DMS 273 treated with DMSO at 0.1 percent for 48 hours (cell line): ENCODE data around the gene ANKFN1.
"Not testable (repeated sequence)": the region's sequence is repeated elsewhere in the genome, so short reads cannot be mapped to it uniquely, and the experiment has no call there.

Source experiments
- DNase-seq: peaks from one replicate; lab custom pipeline; 2025; lab: John Stamatoyannopoulos, UW

ANKFN1 gene

DNA sequence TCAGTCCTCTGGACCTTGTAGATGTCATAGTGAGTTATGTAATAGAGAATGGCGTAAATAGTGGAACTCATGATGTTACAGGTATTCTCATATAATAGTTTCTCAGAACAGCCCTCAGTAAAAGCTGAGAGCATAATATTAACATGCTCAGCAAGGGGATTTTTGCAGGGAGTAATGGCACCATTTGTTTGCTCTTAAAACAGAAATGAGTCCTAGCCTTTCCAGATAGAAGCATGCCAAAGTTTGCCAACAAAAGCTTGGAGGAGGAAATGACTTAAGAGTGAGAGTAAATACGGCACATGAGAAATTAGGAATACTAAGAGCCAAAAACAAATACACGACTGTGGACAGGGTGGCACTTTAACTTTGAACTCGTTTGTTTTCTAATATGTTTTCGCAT lies 198.4 kb downstream of the ANKFN1 start:
- no peak for DNase-seq

DNA sequence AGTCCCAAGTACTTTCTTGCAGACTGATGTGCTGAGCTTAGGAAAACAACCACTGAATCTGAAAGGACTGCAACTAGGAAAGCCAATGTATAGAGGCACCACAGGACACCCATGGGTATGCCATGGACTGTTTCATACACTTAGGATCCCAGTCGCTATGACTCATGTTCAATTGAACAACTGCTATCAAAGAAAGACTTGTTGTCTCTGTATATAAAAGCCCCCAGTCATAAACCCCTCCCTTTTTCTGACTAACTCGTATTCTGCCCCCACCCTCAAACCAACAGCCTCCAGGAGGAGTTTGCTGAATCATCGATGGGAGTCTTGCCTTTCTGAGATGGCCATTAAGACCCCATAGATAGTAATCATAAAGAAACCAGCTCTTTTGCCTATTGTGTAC lies 205.4 kb downstream of the ANKFN1 start:
- no peak for DNase-seq

DNA sequence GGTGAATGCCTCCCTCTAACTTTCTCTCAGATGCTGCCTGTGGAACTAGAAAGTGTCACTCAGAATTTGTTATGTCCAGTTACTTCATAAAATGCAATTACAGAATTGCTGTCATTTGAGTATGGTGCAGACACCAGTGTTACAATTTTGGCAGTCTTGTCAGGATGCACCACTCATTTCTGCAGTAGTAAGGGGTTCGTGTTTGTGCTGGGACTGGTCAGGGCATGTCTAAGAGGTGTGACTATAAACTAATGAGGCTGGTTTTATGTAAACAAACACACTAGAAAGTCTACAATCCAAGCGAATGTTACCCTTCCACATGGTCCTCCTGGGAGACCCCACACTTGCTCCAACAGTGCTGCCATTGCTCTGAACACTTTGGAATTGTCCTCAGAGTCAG lies 206.2 kb downstream of the ANKFN1 start:
- no peak for DNase-seq

DNA sequence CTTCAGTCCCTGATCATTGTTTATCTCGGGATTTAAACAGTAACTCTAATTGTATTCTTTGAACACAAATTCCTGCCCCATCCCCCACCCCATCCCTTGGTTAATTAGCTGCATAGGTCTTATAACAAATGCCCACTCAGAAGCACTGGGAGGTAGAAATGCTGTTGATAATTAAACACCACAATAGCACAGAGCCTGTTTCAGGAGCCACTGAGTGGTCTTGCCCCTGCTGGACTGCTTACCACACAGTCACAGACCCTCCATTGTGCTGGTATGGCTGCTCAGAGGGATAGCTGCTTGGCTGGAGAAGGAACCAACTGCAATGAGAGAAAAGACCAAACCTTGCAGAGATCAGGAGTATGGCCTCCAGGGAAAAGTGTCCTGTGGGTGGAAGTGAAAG lies 214.1 kb downstream of the ANKFN1 start:
- DNase-seq: no peak

DNA sequence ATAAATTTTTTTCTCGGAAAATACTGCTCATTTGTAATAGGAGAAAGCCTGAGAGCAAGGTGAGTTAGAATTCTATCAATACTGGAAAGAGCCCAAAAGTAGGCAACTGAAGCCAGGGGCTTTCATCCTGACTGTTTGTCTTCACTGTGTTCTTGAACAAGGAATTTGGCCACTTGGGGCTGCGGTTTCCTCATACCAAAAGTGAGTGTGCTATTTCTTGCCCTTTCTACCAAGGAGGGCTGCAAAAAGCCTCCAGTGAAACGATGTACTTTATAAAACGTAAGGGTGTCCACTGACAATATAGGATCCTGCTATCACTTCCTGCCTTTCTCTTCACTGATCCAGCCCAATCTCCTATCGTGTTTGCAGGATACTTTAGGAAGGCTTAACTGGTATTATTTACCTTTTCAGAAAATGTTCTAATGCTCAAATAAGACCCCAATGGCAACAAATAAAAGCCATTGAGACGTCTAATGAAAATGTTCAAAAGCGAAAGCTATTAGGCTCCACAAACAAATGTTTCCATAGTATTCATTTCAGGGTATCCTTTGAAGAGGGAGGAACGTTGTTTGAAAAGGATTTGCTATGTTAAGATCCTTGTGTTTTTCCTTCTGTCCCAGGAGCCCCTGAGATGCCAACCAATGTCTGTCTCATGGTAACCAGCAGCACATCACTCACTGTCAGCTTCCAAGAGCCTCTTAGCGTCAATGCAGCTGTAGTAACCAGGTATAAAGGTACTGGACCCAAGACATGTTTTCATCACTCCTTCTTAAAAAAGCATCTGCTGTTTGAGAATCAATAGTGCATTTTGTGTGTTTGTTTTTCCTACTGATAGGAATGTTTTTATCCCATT lies 220.9 kb downstream of the ANKFN1 start:
- DNase-seq: no peak

DNA sequence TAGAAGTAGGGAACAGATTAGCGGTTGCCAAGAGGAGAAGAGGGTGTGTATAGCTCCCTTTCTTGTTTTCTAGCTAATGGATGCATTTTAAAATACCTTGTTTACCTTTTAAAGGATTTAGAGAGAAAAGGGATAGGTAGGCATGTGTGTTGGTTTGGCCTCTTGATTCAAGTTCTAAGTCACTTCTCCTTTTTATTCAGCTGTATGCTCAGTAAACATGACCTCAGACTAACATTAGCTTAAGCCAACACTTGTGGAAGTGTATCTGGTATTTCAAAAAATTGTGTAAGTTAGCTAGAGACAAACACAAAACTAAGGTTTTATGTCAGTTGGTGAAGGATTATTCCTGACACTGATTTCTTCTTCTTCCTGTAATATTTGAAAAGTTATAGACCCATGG lies 236.1 kb downstream of the ANKFN1 start:
- DNase-seq: no peak

DNA sequence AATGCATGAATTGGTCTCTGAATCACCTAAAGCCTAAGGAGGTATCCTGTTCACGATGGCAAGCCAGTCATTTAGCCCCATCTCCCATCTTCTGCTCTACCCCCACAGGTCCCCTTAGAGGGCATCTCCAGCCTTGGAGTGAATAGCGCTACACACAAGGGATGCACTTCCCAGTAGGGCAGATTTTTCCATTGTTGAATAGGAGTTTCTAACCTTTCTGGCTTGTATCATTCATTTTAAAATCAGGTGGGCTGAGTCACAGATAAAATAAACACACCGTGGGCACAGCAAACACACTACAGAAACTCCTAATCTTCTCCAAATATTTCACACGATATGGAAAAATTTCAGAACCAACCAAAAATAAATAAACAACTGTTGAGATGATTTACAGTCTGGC lies 239.0 kb downstream of the ANKFN1 start:
- DNase-seq: no peak

DNA sequence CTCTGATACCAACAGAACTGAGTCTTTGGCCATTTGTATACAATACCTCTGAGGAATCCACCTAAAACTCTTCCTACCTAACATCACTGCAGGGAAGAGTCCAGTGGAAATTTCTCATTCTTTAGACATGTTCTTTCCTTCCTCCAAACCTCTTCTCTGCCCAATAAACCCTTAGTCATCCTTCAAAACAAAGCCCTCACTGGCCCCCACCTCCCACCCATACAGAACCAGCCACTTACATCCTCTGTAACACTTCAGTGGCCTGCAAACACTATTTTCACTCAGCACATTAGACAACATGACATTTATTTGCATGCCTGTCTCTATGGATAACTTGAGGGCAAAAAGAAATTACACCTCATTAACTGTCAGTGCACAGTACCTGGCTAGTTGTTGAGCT lies 239.9 kb downstream of the ANKFN1 start:
- DNase-seq: no peak

DNA sequence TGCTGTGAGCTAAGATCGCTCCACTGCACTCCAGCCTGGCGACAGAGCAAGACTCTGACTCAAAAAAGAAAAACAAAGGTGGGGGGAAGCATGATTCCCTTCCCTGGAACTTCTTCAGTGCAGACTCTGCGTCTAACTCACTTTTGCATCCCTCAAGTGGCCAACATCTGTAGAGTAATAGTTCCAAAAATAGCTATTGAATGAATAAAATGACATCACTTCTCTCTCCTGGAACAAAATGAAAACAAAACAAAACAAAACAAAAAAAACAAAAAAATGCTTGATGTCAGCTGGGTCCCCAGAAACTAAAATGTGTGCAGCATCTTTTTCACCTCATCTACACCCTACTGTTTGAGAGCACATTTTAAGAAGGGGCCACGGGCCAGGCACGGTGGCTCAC lies 242.5 kb downstream of the ANKFN1 start:
- DNase-seq: no peak

DNA sequence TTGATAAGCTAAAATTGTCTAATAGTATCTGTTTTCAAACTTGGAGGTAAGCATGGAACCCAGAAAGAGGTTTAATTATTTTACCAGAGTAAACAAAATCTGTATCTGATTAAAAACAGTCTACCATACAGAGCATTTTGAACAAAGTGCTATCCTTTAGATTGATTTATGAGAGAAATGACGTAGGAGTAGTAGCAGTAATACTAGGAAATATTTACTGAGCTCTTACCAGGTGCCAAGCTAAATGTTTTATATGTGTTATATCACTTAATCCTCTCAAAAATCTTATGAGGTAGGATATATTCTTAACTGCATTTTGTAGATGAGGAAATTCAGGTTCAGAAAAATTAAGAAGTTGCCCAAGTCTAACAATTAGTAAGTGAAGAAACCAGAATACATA lies 253.8 kb downstream of the ANKFN1 start:
- no peak for DNase-seq

DNA sequence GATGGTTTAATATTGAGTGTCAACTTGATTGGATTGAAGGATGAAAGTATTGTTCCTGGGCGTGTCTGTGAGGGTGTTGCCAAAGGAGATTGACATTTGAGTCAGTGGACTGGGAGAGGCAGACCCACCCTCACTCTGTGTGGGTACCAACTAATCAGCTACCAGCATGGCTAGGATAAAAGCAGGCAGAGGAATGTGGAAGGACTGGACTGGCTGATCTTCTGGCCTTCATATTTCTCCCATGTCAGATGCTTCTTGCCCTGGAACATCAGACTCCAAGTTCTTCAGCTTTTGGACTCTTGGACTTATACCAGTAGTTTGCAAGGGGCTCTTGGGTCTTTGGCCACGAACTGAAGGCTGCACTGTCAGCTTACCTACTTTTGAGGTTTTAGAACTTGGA lies 259.1 kb downstream of the ANKFN1 start:
- not testable (repeated sequence) for DNase-seq

DNA sequence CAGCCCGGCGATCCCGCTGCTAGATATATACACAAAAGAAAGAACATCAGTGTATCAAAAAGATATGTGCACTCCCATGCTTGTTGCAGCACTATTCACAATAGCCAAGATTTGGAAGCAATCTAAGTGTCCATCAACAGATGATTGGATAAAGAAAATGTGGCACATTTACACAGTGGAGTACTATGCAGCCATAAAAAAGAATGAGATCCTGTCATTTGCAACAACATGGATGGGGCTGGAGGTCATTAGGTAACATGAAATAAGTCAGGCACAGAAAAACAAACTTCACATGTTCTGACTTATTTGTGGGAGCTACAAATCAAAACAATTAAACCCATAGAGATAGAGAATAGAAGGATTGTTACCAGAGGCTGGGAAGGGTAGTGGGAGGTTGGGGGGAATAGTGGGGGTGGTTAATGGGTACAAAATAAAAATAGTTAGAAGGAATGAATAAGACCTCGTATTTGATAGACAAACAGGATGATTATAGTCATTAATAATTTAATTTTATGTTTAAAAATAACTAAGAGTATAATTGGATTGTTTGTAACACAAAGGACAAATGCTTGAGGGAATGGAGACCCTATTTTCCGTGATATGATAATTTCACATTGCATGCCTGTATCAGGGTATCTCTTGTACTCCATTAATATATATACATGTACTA lies 263.5 kb downstream of the ANKFN1 start:
- no peak for DNase-seq

DNA sequence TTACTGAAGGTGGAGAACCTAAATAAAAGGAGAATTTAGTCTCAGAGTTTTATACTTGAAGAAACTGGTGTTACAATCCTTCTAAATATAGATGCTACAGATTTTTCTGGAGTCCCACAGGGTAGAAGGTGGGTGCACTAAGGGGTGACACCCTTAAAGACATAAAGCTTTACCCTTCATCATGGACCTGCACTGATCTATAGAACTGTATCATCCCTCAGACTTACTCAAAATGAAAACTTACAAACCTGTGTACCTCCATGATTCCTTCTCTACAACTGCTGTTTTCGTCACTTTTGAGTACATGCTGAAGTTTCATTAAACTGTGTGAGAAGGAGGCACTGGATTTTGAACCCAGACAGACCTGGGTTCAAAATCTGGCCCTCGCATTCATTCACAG lies 270.7 kb downstream of the ANKFN1 start:
- no peak for DNase-seq

DNA sequence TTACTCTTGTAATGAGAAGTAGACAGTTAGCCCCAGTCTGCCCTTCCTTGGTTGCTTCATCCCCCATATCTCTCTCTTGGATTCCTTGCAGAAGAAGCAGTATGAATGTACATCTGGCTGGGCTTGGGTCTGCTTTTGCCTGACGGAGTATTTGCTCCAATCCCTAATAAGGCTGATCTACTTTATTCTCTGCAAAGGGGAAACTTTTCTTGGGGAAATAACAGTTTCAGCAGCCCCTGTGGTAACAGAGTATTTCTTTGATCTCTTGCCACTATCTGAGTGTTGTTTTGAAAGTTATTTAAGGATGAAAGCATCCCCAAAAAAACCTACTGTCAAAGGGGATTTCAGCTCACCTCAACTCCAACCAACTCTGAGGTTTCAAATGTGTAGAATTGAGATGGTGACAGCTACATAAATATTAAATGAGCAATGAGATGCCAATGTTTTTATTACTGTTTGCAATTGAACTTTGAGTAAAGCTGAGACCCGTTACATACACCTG lies 271.3 kb downstream of the ANKFN1 start:
- DNase-seq: no peak

DNA sequence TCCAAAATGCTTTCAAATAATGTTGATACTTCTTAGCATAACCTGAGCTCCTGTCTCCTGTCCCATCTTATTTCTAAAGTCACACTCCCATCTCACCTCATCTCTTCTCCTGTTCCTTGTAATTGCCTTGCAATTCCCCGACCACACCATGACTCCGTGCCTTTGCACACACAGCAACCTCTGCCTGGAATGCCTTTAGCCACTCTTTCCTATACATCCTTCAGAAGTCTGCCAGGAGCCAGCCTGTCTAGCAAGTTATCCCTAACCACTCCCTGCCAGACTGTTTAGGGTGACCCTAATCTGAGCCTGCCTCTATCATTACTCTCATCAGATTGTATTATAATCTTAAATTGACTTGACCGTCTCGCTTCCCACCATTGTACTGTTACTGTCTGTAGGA lies 272.2 kb downstream of the ANKFN1 start:
- DNase-seq: no peak

DNA sequence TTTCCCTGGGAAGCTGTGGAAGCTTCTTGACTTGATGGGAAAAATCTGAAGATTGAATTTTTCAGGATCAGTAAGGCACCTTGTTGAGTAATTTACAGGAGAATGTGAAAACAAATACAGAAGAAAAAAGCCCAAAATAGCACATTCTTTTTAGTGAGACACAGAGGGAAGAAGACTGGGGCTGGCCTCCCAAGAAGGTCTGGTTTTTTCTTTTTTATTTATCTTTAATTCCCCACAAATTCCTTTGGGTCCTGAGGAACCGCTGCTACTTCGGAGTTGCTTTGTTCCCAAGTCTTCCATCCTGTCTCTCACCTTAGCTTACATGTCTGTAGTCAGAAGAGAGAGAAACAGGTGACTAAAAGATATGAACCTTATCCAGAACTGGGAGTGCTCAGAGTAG lies 273.6 kb downstream of the ANKFN1 start:
- no peak for DNase-seq

DNA sequence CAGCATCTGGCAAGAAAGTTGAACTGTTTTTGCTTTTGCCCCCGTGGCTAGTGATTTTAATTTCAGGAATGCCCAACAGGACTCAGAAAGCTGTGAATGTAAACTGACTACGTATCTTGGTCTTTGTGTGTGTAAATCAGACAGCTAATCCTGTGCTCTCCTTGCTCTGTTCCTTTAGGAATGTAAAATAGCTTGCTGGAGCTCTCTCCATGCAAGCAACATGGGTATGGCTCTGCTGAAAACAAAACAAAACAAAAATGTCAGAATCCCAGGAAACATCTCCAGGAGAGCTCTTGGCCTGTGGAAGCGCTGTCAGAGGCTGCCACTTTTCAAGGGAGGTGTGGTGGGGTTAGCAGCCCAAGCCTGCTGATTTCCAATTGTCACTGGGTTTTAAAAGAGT lies 278.5 kb downstream of the ANKFN1 start:
- DNase-seq: no peak

DNA sequence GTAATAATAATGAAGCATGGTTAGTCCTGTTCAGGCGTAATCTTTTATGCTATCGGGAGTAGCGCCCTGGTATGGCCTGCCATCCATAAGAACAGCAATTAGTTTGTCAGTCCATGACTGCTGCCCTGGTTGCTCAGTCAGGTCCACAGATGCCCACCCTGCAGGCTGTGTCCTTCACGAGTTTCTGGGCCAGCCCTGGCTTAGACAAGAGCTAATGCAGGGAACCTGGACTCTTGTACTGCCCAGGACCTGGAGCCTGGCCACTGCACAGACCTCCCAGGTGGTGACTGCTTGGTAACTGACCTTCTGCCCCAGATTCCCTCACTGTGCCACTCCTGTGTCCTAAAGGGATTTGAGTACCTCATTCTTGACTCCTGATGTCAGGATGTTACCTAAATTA lies 279.2 kb downstream of the ANKFN1 start:
- DNase-seq: no peak

DNA sequence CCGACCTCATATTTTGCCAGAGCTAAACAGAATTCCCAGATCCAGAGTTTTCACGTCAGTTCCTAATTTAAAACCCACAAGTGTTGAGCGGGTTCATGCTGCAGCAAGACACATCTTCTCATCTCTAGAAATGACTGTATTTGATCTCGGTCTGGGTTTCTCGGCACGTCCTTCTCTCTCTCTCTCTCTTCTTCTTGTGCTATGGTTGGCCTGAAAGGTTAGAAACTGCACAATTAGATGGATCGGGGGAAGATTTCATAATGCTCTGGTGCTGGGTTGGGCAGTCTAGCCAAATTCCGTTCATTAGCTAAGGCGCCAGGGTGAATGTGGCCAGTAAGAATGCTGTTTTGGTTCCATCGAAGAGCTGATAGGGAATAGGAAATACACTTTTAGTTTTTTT lies 281.3 kb downstream of the ANKFN1 start:
- no peak for DNase-seq

DNA sequence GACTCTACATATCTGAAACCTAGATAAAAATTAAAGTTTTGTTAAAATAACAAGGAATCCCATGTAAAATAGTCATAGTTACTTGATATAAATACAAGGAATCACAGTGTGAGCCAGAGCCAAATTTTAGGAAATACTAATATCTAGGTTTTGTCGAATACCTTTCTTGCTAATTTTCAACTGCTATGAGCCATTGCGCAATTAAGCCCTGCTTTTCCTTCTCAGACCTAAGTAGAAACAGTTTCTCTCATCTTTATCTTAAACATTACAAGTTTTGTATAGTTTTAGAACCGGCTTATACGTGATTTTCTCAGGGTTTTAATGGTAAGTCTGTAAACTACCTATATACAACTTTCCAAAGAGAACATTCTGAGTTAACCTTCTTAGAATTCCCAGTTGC lies 282.9 kb downstream of the ANKFN1 start:
- DNase-seq: no peak

DNA sequence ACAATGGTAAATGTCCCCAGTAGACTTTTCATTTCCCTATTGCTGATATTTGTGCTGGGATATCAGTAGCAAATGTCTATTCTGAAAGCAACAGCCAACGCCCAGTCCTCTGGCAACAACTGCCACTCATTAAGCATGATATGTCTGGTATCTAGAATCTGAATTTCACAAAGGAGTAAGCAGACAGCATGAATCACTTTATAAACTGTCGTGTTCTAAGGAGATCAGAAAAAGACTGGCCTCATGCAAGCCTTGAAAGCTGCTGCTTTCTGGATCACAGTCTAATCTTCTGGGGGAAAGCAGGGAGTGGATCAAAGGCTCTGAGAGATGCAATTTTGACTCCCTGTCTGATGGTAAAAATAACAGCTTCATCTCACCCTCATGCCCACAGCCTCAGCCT lies 287.1 kb downstream of the ANKFN1 start:
- DNase-seq: no peak

DNA sequence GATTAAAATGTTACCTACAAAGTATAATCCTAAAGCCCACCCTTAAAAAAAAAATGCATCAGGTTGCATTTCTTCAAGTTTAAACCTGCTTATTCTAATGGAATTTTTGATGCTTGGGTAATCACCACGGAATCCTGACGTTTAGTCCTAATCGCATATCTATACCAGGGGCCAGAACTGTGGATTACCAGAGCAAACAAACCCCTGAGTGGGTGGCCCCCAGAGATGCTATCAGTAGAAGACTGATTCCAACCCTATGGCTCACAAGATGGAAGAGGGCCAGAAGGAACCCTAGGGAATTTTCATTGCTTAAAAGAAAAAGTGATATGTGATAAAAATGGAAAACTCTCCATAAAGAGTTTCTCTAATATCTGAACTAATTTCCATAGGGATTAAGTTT lies 288.0 kb downstream of the ANKFN1 start:
- no peak for DNase-seq

DNA sequence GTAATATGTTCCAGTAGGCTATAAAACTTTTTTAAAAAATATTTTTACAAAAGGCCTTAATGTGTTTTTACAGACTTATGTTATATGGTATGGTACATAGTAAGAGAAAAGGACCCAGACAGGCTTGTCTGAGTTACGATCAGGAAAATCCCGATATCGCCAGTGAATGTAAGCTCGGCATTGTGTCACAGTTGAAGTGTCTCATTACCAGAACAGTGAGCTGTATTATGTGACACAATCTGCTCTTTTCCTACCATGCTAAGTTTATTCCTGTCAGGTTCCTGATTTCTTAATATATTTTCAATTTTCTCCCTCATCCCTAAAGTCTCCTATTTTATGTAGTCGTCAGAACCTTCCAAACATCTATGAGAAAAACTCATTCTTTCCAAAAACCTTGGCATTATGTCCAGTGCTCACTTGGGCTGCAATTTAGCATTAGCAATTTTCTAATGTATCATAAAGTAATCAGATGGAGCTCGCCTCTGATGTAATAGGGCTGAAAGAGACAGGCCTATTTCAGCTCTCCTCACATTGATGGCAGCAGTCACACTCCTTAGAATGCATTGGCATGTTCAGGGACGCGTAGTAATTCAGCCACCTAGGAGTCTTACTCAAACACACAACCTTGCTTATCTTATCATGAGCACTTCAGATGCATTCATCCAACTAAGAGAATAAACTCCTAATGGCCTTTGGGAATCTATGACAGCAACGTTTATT lies 292.6 kb downstream of the ANKFN1 start:
- no peak for DNase-seq
